H9 (cell line): ENCODE results near the gene FRRS1. TPM values are rescaled to one million over a fixed set of nuclear protein-coding genes. Genes with fewer than 3 reads are reported as not detected.

Experiments used
- DNase-seq: peaks from one replicate; pipeline ENCODE4 v3.0.0-alpha.2; 2017
- H2AFZ ChIP-seq: one replicate; pipeline ENCODE4 v1.6.1; 2013; ENCODE audit warnings: mild to moderate bottlenecking, low read length, control low read depth, moderate library complexity
- H2AK5ac ChIP-seq: 2 replicates; pipeline ENCODE4 v1.6.1; 2013; ENCODE audit warnings: low read length, control low read depth, mixed read lengths; ENCODE audit not compliant: insufficient read length
- H2BK120ac ChIP-seq: one replicate; pipeline ENCODE4 v1.6.1; 2013; ENCODE audit warnings: low read depth, mild to moderate bottlenecking, low read length, control low read depth, inconsistent platforms; ENCODE audit not compliant: poor library complexity, severe bottlenecking
- H2BK12ac ChIP-seq: 2 replicates; pipeline ENCODE4 v1.6.1; 2013; ENCODE audit warnings: low read length, control low read depth, mixed read lengths, low read depth; ENCODE audit not compliant: insufficient read length
- H2BK15ac ChIP-seq: 2 replicates; pipeline ENCODE4 v1.6.1; 2013; ENCODE audit warnings: low read depth, low read length, control low read depth
- H2BK20ac ChIP-seq: one replicate; pipeline ENCODE4 v1.6.1; 2013; ENCODE audit warnings: low read depth, mild to moderate bottlenecking, low read length, control low read depth, inconsistent platforms; ENCODE audit not compliant: poor library complexity, severe bottlenecking
- H2BK5ac ChIP-seq: 2 replicates; pipeline ENCODE4 v1.6.1; 2013; ENCODE audit warnings: low read length, control low read depth, mixed read lengths; ENCODE audit not compliant: insufficient read length
- H3K14ac ChIP-seq: 2 replicates; pipeline ENCODE4 v1.6.1; 2013; ENCODE audit warnings: low read length, control low read depth; ENCODE audit not compliant: insufficient read depth
- H3K18ac ChIP-seq: 2 replicates; pipeline ENCODE4 v1.6.1; 2013; ENCODE audit warnings: low read depth, mild to moderate bottlenecking, mixed read lengths, low read length, control low read depth; ENCODE audit not compliant: insufficient read length
- H3K23ac ChIP-seq: 2 replicates; pipeline ENCODE4 v1.6.1; 2013; ENCODE audit warnings: low read length, control low read depth, mixed read lengths, low read depth; ENCODE audit not compliant: insufficient read length
- H3K23me2 ChIP-seq: 2 replicates; pipeline ENCODE4 v1.6.1; 2013; ENCODE audit warnings: low read depth, mild to moderate bottlenecking, mixed read lengths, low read length, control low read depth; ENCODE audit not compliant: insufficient read length, poor library complexity, severe bottlenecking
- H3K27ac ChIP-seq: 2 replicates; pipeline ENCODE4 v1.5.1; 2013; ENCODE audit warnings: low read length, control low read depth, mixed read lengths, low read depth; ENCODE audit not compliant: insufficient read length
- H3K27me3 ChIP-seq: 2 replicates; pipeline ENCODE4 v1.6.1; 2013; ENCODE audit warnings: low read length, control low read depth, inconsistent platforms; ENCODE audit not compliant: insufficient read depth
- H3K4ac ChIP-seq: 2 replicates; pipeline ENCODE4 v1.6.1; 2013; ENCODE audit warnings: low read depth, mild to moderate bottlenecking, control low read depth, inconsistent platforms, low read length, moderate library complexity
- H3K4me1 ChIP-seq: 2 replicates; pipeline ENCODE4 v1.6.1; 2013; ENCODE audit warnings: low read length, control low read depth, inconsistent platforms; ENCODE audit not compliant: insufficient read depth
- H3K4me2 ChIP-seq: 2 replicates; pipeline ENCODE4 v1.6.1; 2013; ENCODE audit warnings: low read length, control low read depth, mixed read lengths; ENCODE audit not compliant: insufficient read length, insufficient read depth
- H3K56ac ChIP-seq: 2 replicates; pipeline ENCODE4 v1.6.1; 2013; ENCODE audit warnings: low read depth, mild to moderate bottlenecking, mixed read lengths, low read length, control low read depth; ENCODE audit not compliant: insufficient read length
- H3K79me1 ChIP-seq: 2 replicates; pipeline ENCODE4 v1.6.1; 2013; ENCODE audit warnings: low read depth, mild to moderate bottlenecking, moderate library complexity, low read length, control low read depth, inconsistent platforms; ENCODE audit not compliant: insufficient read depth, poor library complexity, severe bottlenecking
- H3K79me2 ChIP-seq: 2 replicates; pipeline ENCODE4 v1.6.1; 2013; ENCODE audit warnings: low read length, control low read depth, inconsistent platforms; ENCODE audit not compliant: insufficient read depth
- H3K9ac ChIP-seq: 2 replicates; pipeline ENCODE4 v1.6.1; 2013; ENCODE audit warnings: low read length, control low read depth, mixed read lengths; ENCODE audit not compliant: insufficient read length; ENCODE audit errors: extremely low read depth
- H3K9me3 ChIP-seq: one replicate; pipeline ENCODE4 v1.6.1; 2013; ENCODE audit warnings: low read depth, low read length, inconsistent platforms; ENCODE audit not compliant: control insufficient read depth
- H3T11ph ChIP-seq: one replicate; pipeline ENCODE4 v1.6.1; 2013; ENCODE audit warnings: mild to moderate bottlenecking, low read length, control low read depth, inconsistent platforms
- H4K20me1 ChIP-seq: one replicate; pipeline ENCODE4 v1.6.1; 2013; ENCODE audit not compliant: control insufficient read depth, insufficient read length, insufficient read depth
- H4K5ac ChIP-seq: 2 replicates; pipeline ENCODE4 v1.6.1; 2013; ENCODE audit warnings: low read depth, mild to moderate bottlenecking, mixed read lengths, low read length, control low read depth; ENCODE audit not compliant: insufficient read length
- H4K8ac ChIP-seq: replicated peaks from 2 replicates; pipeline ENCODE4 v1.6.1; 2013; ENCODE audit warnings: low read length, control low read depth, mixed read lengths, low read depth; ENCODE audit not compliant: insufficient read length
- H4K91ac ChIP-seq: 2 replicates; pipeline ENCODE4 v1.6.1; 2013; ENCODE audit warnings: low read depth, mild to moderate bottlenecking, moderate library complexity, mixed read lengths, low read length, control low read depth; ENCODE audit not compliant: insufficient read length
- H3K27ac Mint-ChIP-seq, 3 experiments: 2 replicates in 2 of 3; 3 replicates in 1 of 3; pipeline ENCODE4 v1.8.0; 2020 to 2021; ENCODE audit warnings: mixed read lengths in 3 of 3, mild to moderate bottlenecking in 1 of 3, moderate library complexity in 1 of 3
- H3K27me3 Mint-ChIP-seq: 2 replicates; pipeline ENCODE4 v1.8.0; 2021; ENCODE audit warnings: low read depth, mild to moderate bottlenecking, moderate library complexity, mixed read lengths
- H3K36me3 Mint-ChIP-seq, 3 experiments: 2 replicates in 2 of 3; 3 replicates in 1 of 3; pipeline ENCODE4 v1.8.0; 2020 to 2021; ENCODE audit warnings: low read depth in 3 of 3, mixed read lengths in 3 of 3; ENCODE audit not compliant: insufficient read depth in 1 of 3
- H3K4me1 Mint-ChIP-seq, 2 experiments: 2 replicates each; pipeline ENCODE4 v1.8.0; 2020; ENCODE audit warnings: mixed read lengths in 2 of 2
- H3K4me3 Mint-ChIP-seq, 2 experiments: 2 replicates in 1 of 2; 3 replicates in 1 of 2; pipeline ENCODE4 v1.8.0; 2020 to 2021; ENCODE audit warnings: mild to moderate bottlenecking in 2 of 2, mixed read lengths in 2 of 2, moderate library complexity in 1 of 2
- H3K9me3 Mint-ChIP-seq, 2 experiments: 2 replicates in 1 of 2; 3 replicates in 1 of 2; pipeline ENCODE4 v1.8.0; 2020; ENCODE audit warnings: mild to moderate bottlenecking in 2 of 2, mixed read lengths in 2 of 2, moderate library complexity in 1 of 2
- total RNA-seq: library from RNA; stranded (reverse); gene quantifications from 2 replicates; pipeline ENCODE4 v1.2.1, GENCODE V29; 2021
- TF ChIP-seq, protein P1 (sequence below): fragments of 200-600 bp; sonication (generic); conservative IDR thresholded peaks from 3 replicates; pipeline ENCODE4 v1.8.0; 2021; ENCODE audit warnings: antibody characterized with exemption, mild to moderate bottlenecking

FRRS1 gene
- total RNA-seq, 1 experiment from 2014 or later: 5.6 TPM

DNA sequence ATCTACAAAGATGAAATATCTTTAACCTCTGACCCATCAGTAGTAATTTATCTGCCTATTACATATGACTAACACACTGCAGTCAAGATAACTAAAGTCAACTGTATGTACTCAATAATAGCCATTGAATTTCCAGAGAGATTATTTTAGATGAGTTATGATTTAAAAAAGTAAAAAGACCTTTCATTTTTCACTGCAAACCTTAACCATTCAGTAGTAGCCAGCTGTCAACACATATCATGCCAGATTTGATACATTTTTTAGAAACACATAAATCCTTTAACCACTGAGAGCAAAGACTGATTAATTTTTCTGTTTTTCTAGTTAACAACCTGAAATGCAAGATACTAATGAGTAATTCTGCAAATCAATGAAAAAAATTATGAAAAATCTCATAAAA lies 89.6 kb downstream of the FRRS1 start:
- Mint-ChIP-seq H3K27ac (no peak overlapping the region), H3K36me3 (no peaks in the 10 kb centered on the region), H3K9me3 (no peaks in the 10 kb centered on the region), H3K4me3 (no peak overlapping the region), H3K4me1 (peaks cover 3 to 6% of the 10 kb centered on the region in 2 experiments), H3K27me3 (no peaks in the 10 kb centered on the region)
- no peak overlapping the region for H3K56ac ChIP-seq
- no peak overlapping the region for H2AK5ac ChIP-seq
- H3T11ph ChIP-seq: no peak overlapping the region
- no peak overlapping the region for H2BK12ac ChIP-seq
- no peak overlapping the region for H2BK5ac ChIP-seq
- H3K27ac ChIP-seq: no peak overlapping the region
- H2BK120ac ChIP-seq: no peak overlapping the region
- no peak overlapping the region for H3K14ac ChIP-seq
- H4K91ac ChIP-seq: no peak overlapping the region
- no peaks in the 10 kb centered on the region for H3K79me1 ChIP-seq
- H3K9me3 ChIP-seq: no peaks in the 10 kb centered on the region
- DNase-seq: no peak
- TF ChIP-seq, protein P1, sequence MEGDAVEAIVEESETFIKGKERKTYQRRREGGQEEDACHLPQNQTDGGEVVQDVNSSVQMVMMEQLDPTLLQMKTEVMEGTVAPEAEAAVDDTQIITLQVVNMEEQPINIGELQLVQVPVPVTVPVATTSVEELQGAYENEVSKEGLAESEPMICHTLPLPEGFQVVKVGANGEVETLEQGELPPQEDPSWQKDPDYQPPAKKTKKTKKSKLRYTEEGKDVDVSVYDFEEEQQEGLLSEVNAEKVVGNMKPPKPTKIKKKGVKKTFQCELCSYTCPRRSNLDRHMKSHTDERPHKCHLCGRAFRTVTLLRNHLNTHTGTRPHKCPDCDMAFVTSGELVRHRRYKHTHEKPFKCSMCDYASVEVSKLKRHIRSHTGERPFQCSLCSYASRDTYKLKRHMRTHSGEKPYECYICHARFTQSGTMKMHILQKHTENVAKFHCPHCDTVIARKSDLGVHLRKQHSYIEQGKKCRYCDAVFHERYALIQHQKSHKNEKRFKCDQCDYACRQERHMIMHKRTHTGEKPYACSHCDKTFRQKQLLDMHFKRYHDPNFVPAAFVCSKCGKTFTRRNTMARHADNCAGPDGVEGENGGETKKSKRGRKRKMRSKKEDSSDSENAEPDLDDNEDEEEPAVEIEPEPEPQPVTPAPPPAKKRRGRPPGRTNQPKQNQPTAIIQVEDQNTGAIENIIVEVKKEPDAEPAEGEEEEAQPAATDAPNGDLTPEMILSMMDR: no peak
- no peaks in the 10 kb centered on the region for H4K20me1 ChIP-seq
- no peak overlapping the region for H3K4ac ChIP-seq
- H4K8ac ChIP-seq: no peak overlapping the region
- no peak overlapping the region for H3K23ac ChIP-seq
- no peaks in the 10 kb centered on the region for H3K27me3 ChIP-seq
- no peak overlapping the region for H3K4me2 ChIP-seq
- no peak overlapping the region for H2AFZ ChIP-seq
- H2BK20ac ChIP-seq: no peak overlapping the region
- H3K4me1 ChIP-seq: no peaks in the 10 kb centered on the region
- H3K79me2 ChIP-seq: no peaks in the 10 kb centered on the region
- H3K9ac ChIP-seq: no peak overlapping the region
- no peaks in the 10 kb centered on the region for H3K23me2 ChIP-seq
- H3K18ac ChIP-seq: no peak overlapping the region
- H2BK15ac ChIP-seq: no peak overlapping the region
- no peak overlapping the region for H4K5ac ChIP-seq
